ENCODE measurements around the gene CWC27. TPM values are rescaled to one million over a fixed set of nuclear protein-coding genes. Genes with fewer than 3 reads are reported as not detected.

CWC27 gene
- total and polyA plus RNA-seq, 9 of the 15 experiments (the other 6 are each of a cell fraction or from before 2014, with no cell fraction given) = 19.7 to 49.3 (median 38.3) TPM

DNA sequence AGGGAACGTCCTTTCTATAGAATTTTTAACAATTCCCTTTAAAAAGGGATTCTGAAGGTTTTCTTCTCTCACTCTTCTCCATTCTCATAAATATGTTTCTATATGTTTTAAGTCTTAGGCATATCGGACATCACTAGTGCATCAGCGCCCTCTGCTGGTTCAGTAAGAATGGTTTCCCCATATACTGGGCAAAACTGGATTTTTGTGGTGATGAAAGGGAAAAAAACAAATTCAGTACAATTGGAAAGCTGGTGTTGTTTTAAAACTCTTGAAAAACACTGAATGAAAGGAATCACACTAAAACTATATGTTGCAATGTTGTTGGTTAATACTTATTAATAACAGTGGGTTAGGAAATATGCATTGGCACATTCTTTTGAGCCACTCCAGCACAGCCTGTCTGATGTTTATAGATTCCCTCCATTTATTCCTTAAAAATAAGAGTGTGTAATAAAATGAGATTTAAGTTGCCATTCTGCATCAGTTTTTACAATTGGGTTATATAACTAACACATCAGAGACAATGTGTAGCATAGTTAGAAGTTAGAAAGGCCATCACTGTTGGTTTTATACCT, 15.8 kb downstream of the CWC27 start:
- intact Hi-C loops (cut with micrococcal nuclease) = loop anchor here (1.0 to 5.0 kb wide), 2 partner anchors 149 to 637 kb away; no protein-coding TSS in a partner anchor
- Histone ChIP-seq H2AFZ (ENCODE audit: low read depth, low read length) (no peak overlapping the region), H3K9me3 (replicated peaks; ENCODE audit: control insufficient read depth, insufficient read depth, low read depth, low read length) (no peaks in the 10 kb centered on the region), H3K4me3 (no peak overlapping the region), H3K36me3 (ENCODE audit: control insufficient read depth, insufficient read depth, low read length) (peaks cover 23% of the 10 kb centered on the region), H3K79me2 (ENCODE audit: control insufficient read depth, insufficient read depth, low read length) (no peaks in the 10 kb centered on the region), H3K4me2 (ENCODE audit: insufficient read depth, low read length) (no peak overlapping the region), H3K27ac (ENCODE audit: extremely low read depth, low read depth, low read length) (no peak overlapping the region), H3K27me3 (ENCODE audit: control insufficient read depth in 2 of 2, insufficient read depth in 2 of 2, low read length in 2 of 2) (no peaks in the 10 kb centered on the region), H4K20me1 (replicated peaks; ENCODE audit: control insufficient read depth, insufficient read depth, low read length) (no peaks in the 10 kb centered on the region), H3K4me1 (replicated peaks in 1 of 2; ENCODE audit: control insufficient read depth in 2 of 2, insufficient read depth in 2 of 2, low read length in 2 of 2) (no peaks in the 10 kb centered on the region), H3K9ac (ENCODE audit: insufficient read depth in 1 of 2, low read depth in 2 of 2, low read length in 2 of 2) (no peak overlapping the region), H3K9me1 (ENCODE audit: control insufficient read depth, insufficient read depth, low read length) (no peaks in the 10 kb centered on the region)
- in situ Hi-C loops (cut with MboI) = loop anchor here (25.0 kb wide), 1 partner anchor 547 kb away; no protein-coding TSS in a partner anchor
- ATAC-seq (peak; percentile 93), FAIRE-seq (peak; percentile 75), DNase-seq (ENCODE audit: extremely low read depth in 1 of 4, low spot score in 3 of 4) (peak; percentile 31 to 84 (median 34))
- BruUV-seq (replicated peaks) = no TSS peak
- 0% methylated on average over 3 of the region's 3 CpGs for WGBS (ENCODE audit: insufficient coverage, low coverage, missing lambda C conversion rate)
- ChIA-PET CTCF (ENCODE audit: low intra/inter-chr PET ratio) (interaction anchor here (1.1 to 3.2 kb wide), 3 partner anchors 144 to 149 kb away, joined by 3 to 19 read pairs (median 12); no protein-coding TSS in a partner anchor), POLR2A (no interaction called here)
- TF ChIP-seq E2F5 (CRISPR knock-in tag; IDR thresholded peaks at IDR 0.05) (no peak), ARID3B (CRISPR knock-in tag; IDR thresholded peaks at IDR 0.05; ENCODE audit: borderline replicate concordance) (no peak), ELF1 (tag; IDR thresholded peaks at IDR 0.05) (no peak), ARID2 (IDR thresholded peaks at IDR 0.05) (0 out of 2 replicates have a peak, but pooled peaks have one; percentile 54), CEBPB (tag; IDR thresholded peaks at IDR 0.05) (peak; percentile 44; the same call in 1 of the 2 replicates), NONO (IDR thresholded peaks at IDR 0.05; ENCODE audit: low read depth in 2 of 2, low read length in 1 of 2) (no peak), ARID4B (CRISPR knock-in tag; IDR thresholded peaks at IDR 0.05) (no peak), GATAD2B (IDR thresholded peaks at IDR 0.05; ENCODE audit: borderline replicate concordance) (no peak), SIX5 (IDR thresholded peaks at IDR 0.05; ENCODE audit: borderline replicate concordance in 1 of 2, insufficient read depth in 1 of 2, low read depth in 1 of 2, low read length in 2 of 2) (no peak)
- TF ChIP-seq, protein P1, sequence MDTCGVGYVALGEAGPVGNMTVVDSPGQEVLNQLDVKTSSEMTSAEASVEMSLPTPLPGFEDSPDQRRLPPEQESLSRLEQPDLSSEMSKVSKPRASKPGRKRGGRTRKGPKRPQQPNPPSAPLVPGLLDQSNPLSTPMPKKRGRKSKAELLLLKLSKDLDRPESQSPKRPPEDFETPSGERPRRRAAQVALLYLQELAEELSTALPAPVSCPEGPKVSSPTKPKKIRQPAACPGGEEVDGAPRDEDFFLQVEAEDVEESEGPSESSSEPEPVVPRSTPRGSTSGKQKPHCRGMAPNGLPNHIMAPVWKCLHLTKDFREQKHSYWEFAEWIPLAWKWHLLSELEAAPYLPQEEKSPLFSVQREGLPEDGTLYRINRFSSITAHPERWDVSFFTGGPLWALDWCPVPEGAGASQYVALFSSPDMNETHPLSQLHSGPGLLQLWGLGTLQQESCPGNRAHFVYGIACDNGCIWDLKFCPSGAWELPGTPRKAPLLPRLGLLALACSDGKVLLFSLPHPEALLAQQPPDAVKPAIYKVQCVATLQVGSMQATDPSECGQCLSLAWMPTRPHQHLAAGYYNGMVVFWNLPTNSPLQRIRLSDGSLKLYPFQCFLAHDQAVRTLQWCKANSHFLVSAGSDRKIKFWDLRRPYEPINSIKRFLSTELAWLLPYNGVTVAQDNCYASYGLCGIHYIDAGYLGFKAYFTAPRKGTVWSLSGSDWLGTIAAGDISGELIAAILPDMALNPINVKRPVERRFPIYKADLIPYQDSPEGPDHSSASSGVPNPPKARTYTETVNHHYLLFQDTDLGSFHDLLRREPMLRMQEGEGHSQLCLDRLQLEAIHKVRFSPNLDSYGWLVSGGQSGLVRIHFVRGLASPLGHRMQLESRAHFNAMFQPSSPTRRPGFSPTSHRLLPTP (IDR thresholded peaks at IDR 0.05; ENCODE audit: borderline replicate concordance, extremely low read depth, insufficient read length) = no peak

Measured in K562 (cell line).